HG03520 (cell line): Measurements from ENCODE around the gene TFF1.

Experiments used
- ATAC-seq: cut with Tn5 transposase; IDR thresholded peaks from one replicate; pipeline ENCODE4 v1.9.1; 2021; ENCODE audit warnings: mild to moderate bottlenecking, moderate library complexity; ENCODE audit not compliant: unreplicated experiment

Gene TFF1

GRCh38 chr21:42321231-42321630, 45.1 kb downstream of the TFF1 start:
- no peak for ATAC-seq

GRCh38 chr21:42320791-42321190, 45.5 kb downstream of the TFF1 start:
- ATAC-seq = no peak

- no peak for ATAC-seq
Measured at GRCh38 chr21:42319851-42320572, 46.3 kb downstream of the TFF1 start.

- no peak for ATAC-seq
Measured at GRCh38 chr21:42319376-42319775, 47.0 kb downstream of the TFF1 start.

GRCh38 chr21:42317826-42318746, 48.2 kb downstream of the TFF1 start:
- no peak for ATAC-seq

- ATAC-seq = no peak
Measured at GRCh38 chr21:42317341-42317741, 49.0 kb downstream of the TFF1 start.

- ATAC-seq = no peak
Measured at GRCh38 chr21:42316891-42317290, 49.4 kb downstream of the TFF1 start.

DNA sequence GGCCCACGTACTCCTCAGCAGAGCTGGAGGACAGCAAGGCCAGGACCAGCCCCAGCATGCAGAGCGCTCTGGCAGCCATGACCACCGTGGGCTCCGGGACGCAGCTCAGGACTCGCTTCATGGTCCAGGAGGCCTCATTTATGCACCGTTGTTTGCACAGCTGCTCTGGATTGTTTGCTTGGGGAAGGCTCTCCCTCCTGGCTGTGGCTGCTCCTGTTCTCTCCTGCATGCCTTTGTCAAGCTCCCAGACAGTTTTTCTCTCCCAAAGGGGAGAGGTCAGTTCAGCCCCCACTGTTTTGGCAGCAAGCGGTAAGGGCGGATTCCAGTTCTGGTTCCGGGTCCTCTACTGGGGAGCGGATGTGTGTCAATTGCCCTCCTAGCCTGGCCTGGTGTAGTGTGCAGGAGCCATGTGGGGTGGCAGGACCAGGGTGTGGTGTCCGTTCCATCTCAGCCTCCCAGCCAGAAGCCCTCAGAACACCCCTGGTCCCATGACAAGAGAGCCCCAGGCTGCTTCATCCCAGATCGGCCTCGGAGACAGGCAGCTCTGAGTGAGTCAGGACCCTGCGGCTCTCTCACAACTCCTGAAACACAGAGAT, 50.9 kb downstream of the TFF1 start, which contains the start of gene TFF3:
Gene TFF3 (minus strand): TSS at position 114 of the 596 bp plus-strand sequence. CDS start 35 bp downstream, at position 79.
- no peak for ATAC-seq

GRCh38 chr21:42314616-42315295, 51.6 kb downstream of the TFF1 start:
- ATAC-seq = no peak

DNA sequence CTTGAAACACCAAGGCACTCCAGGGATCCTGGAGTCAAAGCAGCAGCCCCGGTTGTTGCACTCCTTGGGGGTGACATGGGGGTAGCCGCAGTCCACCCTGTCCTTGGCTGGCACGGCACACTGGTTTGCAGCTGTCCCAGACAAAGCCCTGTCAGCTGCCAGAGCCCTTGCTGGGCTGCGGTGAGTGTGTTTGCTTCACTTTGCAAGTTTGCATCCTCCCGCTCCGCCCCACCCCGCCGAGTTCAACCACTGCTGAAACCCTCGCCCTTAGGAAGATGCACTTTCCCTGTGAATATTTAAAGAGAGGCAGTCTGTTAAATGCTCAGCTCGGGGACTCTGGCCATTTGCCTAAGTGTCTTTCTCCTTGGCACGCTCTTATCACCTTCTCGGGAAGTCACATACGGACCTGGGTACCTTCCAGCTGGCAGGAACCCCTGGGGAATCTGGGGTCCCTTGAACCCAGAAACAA, 52.8 kb downstream of the TFF1 start:
- ATAC-seq = no peak

DNA sequence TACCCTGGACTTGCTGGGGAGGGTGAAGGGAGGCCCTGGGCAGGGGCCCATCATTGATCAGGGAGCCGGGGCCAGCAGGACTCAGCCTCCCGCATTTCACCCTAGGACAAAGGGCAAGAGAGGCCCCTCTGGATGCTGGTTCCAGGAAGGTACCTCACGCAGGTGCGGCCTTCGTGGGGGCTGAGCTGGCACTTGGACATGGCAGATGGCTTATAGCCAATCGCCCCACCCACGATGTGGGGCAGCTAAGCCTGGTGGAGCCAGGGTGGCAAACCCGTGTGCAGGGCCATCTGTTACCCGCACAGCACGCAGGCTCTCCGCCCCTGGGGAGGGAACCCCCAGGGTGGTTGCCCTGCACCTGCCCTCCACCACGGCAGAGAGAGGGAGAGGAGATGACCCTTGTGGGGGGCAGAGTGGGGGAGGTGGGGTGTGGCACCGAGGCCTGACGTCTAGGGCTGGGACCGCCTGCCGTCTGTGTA, 53.7 kb downstream of the TFF1 start:
- ATAC-seq = no peak
